ENCODE measurements around the gene HMOX2. TPM values are rescaled to one million over a fixed set of nuclear protein-coding genes. Genes with fewer than 3 reads are reported as not detected.

HMOX2 gene
- total RNA-seq, 1 donor from 2014 or later: 158 TPM

DNA sequence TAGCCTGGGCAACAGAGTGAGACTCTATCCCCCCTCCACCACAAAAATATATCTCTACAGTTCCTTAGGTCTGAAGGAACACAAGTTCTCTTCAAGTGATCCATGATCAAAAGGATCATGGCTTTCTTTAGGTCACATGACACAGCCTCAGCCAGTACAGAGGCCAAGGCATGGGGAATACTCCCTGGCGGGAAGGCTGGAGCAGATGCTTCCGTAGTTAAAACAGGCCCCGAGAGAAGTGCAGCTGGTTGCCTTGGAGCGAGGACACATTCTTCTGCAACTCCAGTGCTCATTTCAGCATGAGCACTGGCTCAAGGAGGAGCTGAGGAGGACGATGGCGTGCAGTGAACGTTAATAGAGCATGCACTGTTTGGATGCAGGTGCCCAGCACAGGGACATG, 48.9 kb downstream of the HMOX2 start:
- DNase-seq: no peak

DNA sequence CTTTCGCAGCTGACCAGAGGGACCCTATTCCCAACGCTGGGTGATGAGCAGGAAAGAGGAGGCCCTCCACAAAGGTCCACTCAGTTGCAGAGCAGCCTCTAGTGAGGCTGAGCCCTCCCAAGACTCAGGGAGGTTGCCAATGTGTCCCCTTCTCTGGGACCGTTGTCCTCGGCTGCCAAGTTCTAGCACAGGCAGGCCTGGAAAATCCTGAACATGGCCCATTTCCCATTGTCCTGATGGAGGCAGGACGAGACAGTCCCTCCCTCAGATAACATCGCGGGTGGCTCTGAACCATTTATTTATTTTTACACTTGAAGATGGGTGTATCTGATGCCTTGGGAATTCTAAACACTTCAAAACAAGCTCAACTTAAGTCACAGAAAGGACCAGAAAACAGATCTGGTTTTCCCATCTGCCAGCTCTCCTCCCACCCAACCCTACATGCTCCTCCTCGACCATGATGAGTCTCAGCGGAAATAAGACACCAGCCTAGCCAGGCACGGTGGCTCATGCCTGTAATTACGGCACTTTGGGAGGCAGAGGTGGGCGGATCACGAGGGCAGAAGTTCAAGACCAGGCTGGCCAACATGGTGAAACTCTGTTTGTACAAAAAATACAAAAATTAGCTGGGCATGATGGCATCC, 49.6 kb downstream of the HMOX2 start:
- DNase-seq: no peak

DNA sequence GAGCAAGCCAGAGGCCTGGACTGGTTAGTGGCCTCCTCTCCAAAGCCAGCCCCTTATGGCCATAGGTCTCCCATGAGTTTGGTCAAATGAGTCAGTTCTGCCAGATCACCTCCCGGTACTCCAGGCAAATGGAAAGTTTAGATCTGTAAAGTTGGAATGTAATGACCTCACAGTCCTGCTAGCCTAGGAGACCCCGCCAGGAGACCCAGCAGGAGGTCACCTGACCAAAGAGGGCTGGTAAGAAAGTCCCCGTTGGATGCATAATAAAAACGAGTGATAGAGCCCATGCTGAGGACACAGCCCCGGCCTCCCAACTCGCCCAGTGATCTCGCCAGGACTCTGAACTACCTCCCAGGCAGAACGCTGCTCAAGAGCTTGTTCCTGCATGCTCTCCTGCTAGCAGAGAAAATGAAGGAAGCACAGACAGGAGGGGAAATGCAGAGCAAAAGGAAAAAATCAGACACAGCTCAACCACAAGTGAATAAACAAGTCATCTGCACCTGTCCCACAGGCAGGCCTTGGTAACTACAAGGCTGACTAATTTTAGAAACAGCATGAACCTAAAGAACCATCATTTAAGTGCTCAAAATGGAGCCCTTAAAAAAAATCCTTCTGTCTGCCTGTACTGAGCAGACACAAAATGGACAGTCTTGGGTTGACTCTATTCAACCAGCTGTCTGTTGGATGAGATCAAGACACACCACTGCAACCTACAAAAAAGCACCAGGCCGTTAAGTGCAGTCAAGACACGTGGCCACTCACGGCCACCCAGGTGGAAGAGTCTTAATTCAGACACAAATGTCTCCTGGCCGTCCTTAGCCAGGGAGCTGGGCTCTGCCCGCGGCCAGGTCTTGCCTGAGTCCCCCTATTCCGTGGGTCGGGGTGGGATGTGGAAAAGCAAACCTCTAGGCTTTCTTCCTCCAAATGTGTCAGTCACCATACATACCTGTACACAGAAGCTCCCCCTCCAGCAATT, 53.2 kb downstream of the HMOX2 start:
- peak; percentile 45 for DNase-seq

DNA sequence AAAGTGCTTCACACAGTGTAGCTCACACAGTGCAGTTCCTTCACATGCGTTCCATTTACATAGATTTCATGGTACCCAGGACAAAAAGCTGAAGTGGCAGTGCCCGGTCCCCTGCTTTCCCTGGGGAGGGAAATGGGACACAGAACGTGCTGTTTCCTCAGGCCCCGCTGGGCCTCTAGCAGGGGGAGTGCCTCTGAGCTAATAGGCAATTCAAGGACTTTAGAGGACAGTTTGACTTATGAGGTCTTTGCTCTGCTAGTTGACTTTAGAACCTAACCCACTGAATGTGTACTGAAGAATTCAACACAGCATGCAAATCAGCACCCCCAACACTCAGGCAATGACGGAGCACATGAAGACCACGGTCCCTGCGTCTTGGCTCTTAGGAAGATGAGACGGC, 55.6 kb downstream of the HMOX2 start:
- DNase-seq: no peak

DNA sequence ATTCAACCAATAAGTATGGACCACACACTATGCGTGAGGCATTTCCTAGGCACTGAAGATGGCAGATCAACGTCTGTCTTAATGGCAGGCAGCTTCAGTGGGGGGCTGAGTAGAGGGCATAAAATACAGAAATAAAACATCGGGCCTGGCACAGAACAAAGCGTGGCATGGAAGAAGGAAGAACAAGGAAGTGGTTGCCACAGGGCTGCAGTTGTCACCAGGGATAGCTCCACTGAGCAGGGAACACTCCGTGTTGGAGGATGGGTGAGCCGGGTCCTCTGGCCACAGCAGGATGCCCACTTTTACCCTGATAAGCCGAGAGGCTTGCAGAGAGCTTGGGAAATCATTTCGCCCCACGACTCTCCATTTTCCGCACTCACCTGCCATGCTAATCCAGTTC, 56.0 kb downstream of the HMOX2 start:
- DNase-seq: no peak

DNA sequence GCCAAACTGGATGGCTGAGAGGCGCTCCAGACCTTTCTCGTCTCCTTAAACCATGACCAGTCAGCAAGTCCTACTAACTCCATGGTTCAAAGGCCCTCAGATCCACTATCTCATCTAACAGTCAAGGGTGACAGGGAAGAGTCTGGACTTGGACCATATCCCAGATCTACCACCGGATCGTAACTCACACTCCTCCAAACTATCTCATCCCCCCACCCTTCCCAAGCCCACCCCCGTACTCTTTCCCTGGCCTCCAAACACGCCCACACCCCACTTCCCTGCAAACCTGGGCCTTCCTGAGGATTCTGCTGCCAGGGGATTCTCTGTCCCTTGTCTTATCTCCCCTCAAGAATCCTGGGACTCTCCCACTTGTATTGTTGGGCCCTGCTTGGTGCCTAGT, 57.3 kb downstream of the HMOX2 start:
- no peak for DNase-seq

DNA sequence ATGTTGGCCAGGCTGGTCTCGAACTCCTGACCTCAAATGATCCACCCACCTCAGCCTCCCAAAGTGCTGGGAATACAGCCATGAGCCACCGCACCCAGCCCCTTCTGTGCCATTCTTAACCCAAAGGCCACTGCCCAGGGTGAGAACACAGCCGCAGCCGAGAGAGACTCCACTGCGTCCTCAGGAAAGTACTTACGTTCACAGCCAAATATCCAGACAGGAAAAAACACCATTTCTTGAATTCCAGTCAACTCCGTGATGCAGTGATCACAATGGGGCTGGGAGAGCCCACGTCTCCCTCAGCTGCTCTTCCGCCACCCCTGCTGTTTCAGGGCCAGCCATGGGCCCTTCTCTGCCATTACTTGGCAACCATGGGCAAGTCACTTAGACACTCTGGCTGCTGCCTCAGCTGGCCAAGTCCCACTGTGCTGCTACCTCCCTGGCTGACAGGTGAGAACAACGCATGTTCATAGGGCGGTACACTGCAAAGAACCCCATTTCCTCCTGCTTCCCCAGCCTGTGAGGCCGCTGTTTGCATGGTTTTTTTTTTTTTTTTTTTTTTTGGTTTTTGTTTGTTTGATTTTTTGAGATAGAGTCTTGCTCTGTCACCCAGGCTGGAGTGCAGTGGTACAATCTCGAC, 58.1 kb downstream of the HMOX2 start:
- DNase-seq: peak; percentile 87

DNA sequence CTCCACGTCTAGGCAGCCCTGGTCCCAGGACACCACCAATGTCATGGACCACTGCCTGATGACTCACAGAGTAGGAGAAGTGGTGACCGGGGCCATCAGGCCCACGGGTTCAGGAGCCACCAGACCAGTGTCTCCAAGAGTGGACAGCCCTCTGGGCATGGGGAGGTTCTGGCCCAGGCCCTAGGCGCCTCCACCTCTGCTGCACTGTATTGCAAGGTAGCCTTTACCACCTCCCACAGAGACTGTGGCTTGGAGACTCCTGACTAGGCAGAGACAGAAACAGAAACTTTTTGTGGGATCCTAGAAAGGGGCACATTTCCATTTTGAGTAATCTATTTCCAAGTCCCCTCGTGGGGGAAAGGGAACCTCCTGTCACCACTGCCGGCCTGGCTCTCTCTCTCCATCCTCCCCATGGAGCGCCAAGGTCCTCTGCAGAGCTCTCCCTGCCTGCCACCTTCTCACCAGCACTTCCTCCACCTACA, 59.5 kb downstream of the HMOX2 start:
- no peak for DNase-seq

DNA sequence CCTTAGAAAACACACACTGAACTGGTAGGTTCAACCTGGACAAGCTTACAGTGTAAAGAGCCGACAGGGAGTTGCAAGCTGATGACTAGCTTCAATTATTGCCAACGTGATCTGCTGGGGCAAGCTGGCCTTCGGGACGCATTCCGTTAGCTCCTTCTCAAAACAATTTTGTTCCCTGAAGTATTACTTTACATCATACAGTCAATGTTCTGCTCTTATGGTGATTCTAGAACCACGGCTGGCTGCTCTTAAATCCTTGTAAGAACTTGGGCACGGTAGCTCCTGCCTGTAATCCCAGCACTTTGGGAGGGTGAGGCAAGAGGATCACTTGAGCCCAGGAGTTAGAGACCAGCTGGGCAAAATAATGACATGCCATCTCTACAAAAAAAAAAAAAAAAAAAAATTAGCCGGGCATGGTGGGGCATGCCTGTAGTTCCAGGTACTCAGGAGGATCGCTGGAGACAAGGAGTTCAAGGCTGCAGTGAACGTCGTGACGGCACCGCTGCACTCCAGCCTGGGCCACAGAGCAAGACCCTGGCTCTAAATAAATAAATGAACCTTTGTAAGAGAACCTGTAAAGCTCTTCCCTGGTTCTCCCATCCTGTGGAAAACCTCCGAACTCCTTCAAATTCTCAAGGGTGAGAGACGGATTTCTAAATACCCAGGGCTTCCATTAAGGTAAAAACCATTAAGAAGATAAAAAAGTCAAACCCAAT, 60.4 kb downstream of the HMOX2 start:
- DNase-seq: no peak

DNA sequence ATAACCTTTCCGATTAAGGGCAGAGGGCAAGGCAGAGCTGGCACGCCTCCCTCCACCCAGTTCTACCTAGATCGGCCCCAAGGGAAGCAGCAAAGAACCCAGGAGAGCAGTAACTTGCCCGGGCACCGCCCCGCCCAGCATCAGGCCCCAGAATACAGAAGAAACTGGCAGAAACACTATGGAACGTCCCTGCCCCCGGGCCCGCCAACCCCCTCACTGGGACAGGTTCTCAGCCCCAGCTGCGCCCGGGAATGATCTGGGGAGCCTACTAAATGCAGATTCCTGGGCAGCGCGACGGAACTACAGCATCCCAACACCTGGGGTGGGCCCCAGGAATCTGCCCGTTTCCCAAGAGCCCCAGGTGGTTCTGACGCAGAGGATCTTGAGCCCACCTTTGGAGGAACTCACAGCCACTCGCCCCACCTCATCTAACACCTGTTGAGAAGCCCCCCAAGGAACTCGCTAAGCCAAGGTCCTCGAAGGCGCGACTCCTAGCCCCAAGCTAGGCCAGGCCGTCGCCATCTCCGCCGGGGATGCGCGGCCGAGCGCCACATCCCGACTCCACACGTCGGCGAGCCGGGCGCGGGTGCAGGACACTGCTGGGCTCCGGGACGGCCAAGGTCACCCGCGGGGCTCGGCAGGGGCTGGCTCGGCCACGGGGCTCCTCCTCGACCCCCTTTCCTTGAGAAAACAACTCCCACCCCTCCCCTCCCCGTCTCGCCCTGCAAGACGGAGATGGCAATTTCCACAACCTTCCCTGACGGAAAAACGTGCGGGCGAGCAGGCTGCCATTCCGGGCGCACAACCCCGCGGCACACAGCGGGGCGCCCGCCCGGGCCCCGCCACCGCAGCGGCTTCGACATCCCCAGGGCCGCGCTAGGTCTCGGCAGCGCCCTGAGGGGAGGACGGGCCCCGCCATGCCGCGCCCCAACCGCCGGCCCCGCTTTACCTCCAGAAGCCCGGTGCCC, 61.5 kb downstream of the HMOX2 start:
- peak; percentile 33 for DNase-seq

DNA sequence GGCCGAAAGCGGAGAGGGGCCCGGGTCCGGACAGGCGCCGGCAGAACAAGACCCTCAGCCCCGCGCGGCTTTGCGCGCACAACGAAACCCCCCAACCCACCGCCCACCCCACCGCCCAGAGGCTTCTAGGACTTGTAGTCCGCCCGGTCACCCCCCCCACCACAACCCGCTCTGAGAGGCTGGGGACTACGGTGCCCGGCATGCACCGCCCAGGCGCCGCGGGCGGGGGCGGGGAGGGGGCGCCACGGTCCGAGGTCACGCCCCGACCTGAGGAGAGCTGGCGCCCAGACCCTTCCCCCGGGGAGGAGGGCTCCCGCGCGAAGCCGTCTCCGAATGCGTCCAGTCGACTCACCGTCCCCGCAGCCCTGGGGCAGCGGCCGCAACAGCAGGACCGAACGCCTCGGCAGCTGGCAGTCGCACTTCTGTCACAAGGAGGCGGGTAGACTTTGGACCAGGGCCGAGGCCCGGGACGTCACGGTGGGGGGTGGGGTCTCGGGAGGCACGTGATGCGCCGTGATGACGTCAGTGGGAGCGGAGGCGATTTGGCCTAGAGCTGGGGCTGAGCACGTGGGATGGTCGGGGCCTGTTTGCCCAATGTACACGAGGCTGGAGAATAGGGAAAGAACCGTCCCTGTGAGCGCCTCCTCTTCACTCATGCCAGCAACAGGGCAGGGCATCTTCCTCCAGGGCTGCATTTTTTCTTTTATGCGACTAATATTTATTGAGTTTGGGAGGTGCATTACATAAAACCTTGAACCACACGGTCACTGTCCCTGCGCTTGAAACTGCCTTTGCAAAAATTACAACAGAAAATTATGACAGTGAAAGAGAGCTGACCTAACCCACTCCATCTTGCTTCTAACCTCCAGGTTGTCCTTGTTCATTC, 62.4 kb downstream of the HMOX2 start, which contains the start of gene CDIP1:
Gene CDIP1 (minus strand): TSS at position 424 of the 886 bp plus-strand sequence. CDS start 24,643 bp downstream, outside the sequence.
- DNase-seq: peak; percentile 98

DNA sequence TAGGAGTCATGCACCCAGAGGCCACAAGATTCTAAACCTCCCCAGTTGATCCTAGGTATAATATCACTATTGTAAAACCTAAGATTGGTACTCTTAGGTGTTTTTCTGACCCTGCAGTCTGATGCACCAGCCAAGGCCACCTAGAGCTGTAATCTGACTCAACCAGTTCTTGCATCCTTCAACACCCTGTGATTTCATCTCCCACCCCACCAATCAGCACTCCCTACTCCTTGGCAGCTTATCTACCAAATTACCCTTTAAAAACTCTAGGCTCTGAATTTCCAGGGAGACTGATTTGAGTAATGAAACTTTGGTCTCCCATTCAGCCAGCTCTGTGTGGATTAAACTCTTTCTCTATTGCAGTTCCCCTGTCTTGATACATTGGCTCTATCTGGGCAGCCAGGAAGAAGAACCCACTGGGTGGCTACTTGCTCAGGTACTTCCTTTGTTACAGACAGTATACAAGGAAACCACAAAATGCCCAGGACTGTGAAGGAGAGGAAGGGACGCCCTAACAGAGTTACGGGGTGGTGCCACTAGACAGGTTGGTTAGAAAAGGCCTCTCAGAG, 63.6 kb downstream of the HMOX2 start:
- DNase-seq: no peak

DNA sequence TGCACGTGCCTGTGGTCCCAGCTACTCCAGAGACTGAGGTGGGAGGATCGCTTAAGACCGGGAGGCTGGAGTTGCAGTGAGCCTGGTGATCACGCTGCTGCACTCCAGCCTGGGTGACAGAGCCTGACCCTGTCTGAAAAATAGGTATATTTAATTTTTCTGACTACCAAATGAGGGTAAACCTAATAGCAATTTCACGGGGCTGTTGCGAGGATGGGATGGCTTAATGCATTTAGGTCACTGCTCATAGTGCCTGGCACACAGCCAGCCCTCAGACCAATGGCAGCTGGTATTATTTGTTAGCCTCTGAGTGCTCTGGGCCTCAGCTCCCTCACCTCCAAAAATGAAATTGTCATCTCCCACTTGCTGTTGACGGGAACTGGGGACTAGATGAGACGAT, 68.3 kb downstream of the HMOX2 start:
- DNase-seq: no peak

DNA sequence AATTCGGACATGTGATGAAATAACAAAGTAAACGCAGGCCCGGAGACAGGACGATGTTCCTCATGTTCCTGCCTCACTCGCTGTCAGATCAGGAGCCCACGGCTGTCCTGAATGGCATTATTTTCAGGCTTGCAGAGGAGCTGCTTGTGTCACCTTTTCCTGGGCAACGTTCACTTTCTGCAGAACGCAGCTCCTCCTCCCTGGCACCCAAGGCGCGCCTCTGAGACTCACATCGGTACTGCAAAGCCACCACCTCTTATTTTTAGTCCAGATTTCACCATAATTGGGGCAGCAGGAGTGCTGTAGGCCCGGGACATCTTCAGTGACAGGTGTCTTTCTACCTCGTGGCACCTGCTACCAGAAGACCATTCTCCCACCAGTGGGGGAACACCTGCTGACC, 71.9 kb downstream of the HMOX2 start:
- no peak for DNase-seq

DNA sequence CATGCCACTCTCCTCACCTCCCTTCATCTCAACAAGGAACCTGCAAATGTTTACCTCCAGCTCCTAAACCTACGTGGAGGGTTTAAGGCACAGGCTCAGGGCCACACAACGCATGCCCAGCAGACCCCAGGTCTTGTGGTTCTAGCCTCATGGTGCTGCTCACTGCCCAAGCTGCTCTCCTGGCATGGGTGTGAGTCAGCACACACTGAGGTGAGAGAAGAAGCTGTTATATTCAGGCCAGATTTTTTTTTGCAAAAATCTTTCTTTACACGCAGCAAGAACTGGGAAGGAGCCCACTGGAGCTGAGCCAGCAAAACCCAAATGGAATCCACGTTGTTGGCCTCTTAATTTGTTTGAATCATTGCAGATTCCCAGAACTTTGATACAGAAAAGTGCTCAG, 74.4 kb downstream of the HMOX2 start:
- no peak for DNase-seq

DNA sequence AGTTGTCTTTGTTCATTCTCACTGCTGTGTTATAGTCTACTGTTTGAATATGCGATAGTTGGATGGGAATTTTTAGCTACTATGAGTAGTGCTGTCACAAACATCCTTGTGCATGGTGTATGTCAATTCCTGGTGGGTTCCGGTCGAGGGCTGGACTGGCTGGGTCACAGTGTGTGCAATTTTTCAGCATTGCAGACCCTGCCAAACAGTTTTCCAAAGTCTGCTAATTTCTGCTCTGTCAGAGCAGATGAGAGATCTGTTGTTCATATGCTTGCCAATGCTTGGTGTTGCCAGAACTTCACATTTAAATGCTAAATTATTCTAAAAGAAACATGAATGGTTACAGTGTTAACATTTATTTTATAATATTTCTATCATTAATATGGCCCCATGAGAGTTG, 76.3 kb downstream of the HMOX2 start:
- DNase-seq: no peak

DNA sequence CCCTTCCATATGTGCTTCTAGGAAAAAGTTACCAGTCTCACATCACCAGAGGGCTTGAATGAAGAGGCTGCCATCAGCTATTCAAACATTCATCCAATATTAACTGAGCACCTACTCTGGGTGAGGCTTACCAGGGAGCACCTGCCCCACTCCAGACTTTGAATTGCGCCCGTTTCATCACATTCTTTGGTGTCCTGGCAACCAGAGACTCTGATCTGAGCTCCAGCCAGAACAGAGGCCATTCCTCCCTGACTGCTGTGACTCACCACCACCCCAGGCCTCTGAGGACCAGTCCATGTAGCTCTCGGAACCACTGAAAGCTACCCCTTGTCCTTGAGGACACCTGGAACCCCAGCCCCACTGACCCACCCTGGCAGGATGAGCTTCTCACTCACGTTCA, 79.9 kb downstream of the HMOX2 start, which contains the start of gene C16orf96:
Gene C16orf96 (plus strand): TSS at position 229 of the 400 bp plus-strand sequence. CDS start 150 bp downstream, at position 379.
- no peak for DNase-seq

DNA sequence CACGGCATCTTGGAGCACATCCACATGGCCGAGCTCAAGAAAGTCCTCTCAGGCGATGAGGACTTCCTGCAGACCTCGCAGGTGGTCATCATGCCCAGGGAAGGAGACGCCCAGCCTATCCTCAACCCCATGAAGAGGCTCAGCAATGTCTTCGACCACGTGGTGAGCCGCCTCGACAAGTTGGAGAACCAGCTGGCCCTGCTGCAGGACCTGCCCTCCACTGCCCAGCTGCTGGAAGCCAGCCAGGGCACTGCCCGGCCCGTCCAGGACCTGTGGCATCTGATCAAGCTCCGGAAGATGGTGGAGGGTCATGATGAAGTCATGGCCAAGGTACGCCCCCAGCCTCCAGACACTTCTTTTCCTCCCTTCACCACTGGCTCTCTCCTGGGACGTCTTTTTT, 80.4 kb downstream of the HMOX2 start:
- DNase-seq: no peak

DNA sequence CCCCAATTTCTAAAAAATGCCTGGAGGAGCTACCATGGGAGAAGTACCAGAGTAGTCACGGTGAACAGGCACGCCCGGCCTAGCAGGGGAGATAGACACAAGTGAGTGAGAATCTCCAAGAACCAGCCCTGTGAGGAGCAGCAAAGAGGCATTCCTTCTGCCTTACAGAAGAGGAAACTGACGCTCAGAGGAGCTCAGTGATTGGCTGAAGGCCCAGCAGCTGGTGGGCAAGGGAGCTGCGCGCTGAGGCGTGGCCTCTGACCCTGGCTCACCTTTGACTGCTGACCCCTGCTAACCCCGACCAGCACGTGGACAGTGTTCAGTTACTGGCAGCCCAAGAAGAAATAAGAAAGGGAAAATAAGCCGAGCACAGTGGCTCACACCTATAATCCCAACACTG, 81.8 kb downstream of the HMOX2 start:
- DNase-seq: no peak
